ENCODE results near the gene PRPS1L1.

PRPS1L1 gene

DNA sequence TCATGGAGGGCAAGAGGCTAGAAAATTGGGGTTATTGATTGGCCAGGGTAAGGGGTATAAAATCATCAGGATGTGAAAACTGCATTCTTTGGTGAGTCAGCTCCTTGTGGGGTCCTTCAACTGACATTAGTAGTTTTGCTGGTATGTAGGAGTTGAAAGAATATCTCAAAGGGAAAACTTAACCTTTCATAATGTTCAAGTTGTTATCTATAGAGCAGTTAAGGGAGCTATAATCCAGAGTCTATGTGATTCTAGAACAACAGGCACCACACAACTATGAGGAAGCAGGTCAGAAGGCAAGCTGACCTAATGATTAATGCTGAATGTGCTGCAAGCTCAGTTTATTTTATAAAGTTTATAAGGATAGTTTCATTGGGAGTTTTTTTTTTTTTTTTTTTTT is 13.7 kb downstream of the PRPS1L1 start:
- no peak for DNase-seq (ENCODE audit: low read depth)

DNA sequence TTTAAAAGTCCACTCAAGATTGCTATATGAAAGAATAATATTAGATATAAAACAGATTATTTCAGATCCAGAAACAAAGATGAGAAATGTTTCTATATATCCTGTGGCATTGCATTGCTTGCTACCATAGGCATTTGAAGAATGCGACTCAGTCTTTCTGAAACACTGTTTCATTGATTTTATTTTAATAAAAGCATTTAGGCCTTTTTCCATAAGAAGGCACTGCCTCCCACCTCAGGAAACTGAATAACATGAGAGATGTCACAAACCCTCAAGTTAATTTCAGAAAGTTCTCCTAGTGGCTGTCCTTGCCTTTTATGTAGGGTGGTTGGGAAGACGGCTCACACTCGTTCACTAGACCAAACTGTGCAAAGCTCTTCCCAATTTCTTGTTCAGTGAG is 23.3 kb downstream of the PRPS1L1 start:
- DNase-seq (ENCODE audit: low read depth) = no peak

DNA sequence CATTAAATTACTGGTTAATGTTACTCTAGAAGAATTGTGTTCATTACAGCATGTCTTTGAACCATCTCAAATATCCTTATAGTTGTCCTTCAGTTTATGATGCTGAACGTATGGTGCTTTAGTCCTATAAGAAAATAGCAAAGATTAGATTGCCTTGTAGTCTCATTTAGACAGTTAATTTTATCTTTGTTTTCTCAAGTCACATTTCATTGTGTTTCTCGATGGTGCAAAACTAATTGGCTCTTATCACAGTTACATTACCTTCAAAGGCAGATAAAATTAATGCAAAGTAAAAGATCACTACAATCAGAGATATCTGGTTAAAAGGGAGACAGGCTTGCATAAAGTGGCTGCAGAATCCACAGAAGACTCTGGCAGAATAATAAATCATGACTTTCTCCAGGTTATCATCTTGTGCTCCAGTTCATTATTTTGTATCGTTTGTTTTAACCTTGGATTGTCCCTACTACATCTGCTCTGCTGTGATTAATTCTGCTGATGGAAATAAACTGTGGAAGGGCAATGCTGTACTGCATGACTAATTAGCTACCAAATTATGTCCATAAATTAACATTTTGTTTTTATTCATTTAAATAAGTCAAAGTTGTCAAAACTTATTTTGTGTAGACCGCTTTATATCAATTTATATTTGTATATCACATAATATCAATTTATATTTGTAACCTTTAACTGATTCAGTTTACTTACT is 24.2 kb downstream of the PRPS1L1 start:
- DNase-seq (ENCODE audit: low read depth) = no peak

DNA sequence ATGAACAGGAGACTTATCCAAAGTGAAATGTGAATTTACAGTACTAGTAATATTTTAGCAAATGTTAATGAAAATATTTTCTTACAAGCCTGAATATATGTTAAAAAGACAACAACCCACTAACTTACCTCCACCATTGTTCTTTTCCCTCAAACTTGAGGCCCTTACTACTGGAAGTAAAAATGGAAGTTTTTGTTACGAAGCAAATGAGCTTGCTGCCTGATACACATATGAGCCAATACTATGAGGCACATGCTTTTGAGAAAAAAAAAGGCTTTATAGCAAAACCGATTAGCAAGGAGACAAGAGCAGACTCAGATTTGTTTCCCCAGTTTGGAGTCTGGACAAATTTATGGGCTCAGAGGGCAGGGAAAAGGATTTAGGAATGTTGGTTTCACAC is 29.0 kb downstream of the PRPS1L1 start:
- DNase-seq (ENCODE audit: low read depth) = no peak

DNA sequence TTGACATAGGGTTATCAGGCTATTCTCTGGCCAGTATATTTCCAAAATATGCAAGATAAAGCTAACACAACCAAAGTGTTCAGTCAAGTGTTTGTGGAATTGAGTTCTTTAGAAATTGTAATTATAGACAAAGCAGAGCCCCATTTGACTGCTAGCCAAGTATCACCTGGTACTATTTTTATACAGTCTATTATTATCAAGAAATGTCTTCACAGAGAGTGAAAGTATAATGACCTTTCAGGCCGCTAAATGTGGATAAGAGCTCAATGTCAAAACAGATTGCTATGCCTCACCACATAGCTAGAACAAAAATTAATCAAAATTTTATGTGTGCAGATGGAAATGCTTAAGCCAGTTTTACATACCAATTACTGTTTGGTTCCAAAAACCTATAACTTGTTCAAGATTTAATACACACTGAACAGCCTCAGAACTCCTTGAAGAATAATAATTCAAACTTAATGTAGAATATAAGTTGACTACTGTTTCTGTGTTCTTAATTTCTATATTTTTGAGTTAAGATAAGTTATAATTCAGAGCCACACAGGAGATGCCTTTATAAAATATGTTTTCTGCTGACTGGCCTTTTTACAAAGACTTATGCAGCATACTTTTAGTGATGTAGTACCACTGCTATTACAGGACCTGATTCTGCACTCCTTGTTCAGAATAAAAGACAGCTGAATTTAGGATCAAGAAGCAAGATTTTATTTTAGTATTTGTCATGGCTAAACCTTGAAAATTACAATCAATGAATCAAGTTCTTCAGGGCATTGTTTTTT is 31.0 kb downstream of the PRPS1L1 start:
- no peak for DNase-seq (ENCODE audit: low read depth)

DNA sequence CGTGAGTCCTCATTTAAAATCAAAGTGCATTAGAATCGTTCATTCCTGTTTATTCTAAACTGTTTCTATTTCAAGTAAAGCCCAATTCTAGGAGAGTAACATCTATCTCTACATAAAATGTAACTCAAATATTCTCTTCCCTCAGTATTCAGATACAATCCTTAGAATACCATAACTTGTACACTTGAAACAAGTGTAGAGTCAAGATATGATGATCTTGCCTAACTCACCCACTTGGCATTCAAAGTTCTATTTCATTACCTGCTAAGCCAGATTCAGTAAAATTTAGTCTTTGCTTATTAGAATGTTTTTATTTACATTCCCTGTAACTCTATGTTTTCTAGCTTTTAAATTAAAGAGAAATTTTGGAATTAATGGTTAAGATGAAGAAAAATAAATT is 31.6 kb downstream of the PRPS1L1 start:
- no peak for DNase-seq (ENCODE audit: low read depth)

DNA sequence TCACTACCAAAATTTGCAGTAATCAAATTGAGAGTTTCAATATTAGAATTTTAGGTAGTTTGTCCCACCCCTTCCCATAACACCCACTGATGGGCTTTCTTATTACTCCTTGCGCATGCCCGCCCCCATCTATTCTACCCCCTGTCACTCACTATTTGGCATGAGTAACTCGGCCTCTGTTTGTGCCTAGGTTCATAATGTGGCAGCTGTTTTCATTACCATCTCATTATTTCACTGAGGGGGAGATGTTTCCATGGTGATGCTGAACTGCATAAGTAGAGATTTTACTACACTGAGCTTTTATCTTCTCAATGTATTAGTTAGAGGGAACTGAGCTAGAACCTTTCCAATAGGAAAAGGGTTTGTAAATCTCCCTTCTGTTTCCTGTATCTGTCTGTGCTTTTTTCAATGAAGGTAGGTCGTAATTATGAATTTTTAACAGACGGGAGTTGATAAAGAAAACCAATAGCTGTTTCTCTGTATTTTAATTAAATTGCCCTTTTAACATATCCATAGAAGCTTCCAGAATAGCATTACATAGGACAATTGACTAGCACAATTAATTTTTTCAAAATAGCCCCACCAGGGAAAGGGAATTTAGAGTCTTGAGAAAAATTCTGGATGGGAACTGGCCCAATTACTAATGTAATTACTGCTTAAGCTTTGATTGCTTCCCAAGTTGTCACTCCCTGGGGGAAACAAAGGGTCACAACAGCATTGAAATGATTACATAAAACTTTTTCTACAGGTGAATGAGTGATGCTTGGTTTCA is 33.4 kb downstream of the PRPS1L1 start:
- DNase-seq (ENCODE audit: low read depth) = no peak

DNA sequence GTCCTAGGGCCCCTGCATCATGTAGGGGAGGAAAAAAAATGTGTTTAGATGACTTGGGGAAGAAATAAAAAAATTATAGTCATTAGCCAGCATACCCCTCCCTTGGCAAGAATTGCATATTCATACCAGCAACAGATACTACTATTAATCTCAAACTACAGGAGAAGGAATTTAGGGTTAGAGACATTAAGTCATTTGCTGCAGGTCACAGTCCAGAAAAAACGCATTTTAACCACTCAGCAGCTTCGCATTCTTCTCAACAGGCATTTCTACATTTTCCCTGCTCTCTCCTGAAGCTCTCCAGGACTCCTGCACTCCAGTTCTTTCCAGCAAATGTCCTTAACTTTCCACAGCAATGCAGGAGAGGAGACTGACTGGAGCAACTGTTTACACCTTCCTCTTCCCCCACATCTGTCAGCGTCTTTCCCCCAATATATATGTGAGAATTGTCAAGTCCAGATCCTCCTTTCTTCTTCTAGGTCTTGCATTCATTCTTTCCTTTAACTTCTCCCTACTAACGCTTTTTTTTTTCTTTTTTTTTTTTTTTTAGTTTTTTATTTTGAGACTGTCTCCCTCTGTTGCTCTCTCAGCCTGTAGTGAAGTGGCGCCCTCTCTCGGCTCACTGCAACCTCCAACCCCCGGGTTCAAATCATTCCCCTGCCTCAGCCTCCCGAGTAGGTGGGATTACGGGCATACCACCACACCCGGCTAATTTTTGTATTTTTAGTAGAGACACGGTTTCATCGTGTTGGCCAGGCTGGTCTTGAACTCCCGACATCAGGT is 35.6 kb downstream of the PRPS1L1 start:
- no peak for DNase-seq (ENCODE audit: low read depth)

DNA sequence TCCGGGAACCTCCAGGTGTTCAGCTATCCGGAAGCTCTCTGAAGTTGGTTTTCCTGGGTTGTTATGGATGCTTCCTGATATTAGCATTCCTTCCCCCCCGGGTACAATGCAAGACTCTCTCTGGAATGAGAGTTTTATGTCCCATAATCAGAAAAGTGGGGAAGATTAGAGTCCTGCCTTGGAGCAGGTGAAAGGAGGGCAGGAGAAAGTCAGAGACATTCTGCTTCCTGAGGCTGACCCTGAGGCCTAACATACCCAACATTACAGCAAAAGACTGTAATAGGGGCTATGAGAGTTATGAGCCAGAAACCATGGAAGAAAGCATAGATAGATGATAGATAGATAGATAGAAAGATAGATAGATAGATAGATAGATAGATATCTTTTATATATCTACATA is 36.9 kb downstream of the PRPS1L1 start:
- no peak for DNase-seq (ENCODE audit: low read depth)

DNA sequence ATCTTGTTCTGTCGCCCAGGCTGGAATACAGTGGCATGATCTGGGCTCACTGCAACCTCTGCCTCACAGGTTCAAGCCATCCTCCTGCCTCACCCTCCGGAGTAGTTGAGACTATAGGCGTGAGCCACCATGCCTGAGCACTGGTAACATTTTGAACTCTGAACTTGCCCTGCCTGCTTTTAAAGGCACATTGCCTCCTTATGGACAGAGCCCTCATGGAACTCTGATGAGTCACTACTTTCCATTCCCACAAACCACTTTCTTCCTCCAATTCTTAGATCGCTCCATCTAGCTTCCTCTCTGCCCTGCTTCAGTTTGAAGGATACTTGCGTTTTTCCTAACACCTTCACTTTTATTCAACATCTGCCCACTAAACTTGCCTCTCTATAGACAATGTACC is 38.1 kb downstream of the PRPS1L1 start:
- no peak for DNase-seq (ENCODE audit: low read depth)

DNA sequence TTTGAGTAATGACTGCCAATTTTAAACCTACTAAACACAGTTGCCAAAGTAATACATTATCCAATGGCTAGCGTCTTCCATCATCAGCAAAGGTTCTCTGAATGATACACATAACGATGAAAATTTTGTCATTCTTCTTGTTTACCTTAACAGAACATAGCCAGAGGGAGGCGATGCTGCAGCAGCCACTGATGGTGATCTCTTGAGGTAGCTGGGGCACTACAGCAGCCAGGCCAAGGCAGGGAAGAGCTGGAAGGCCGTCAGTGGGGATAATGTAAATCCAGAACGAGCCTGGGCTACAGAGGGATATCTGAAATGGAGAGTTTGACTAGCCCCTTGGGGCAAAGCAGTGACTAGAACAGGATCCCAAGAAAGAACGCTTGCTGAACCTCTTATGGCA is 38.8 kb downstream of the PRPS1L1 start:
- no peak for DNase-seq (ENCODE audit: low read depth)

DNA sequence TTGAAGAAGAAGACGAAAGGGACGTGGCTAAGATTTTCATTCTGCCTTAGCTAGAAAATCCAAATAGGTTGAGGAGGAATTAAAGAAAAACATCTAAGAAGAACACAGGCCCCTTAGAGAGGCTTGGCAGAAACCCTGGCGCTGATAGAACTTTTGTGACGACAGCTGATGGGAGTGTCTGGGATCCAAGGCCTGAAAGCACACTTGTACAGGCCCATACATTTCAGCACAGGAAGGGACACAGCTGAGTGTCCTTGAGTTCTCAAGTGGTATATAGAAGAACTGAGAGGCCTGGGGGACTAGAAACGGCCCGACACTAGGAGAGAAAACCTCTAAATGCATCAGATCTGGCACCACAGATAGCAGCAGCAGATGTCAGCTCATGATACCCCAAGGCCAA is 39.5 kb downstream of the PRPS1L1 start:
- DNase-seq (ENCODE audit: low read depth) = no peak

DNA sequence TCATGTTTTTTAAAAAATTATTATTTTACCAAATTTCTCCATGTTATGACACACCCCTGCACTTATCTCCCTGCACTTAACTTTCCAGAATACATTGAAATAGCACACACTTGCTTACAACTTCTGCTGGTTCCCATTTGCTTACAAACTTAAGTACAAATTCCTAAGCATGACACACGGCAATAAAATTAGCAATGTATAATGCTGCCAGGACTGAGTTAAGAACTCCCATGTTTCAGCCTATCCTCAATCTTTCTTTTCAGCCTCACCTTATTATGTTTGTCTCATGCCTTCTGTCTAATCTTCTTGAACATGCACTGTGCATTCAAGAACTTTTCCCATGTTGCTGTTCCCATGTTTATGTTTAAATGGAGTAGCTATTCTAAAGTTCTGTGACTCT is 40.8 kb downstream of the PRPS1L1 start:
- DNase-seq (ENCODE audit: low read depth) = no peak

DNA sequence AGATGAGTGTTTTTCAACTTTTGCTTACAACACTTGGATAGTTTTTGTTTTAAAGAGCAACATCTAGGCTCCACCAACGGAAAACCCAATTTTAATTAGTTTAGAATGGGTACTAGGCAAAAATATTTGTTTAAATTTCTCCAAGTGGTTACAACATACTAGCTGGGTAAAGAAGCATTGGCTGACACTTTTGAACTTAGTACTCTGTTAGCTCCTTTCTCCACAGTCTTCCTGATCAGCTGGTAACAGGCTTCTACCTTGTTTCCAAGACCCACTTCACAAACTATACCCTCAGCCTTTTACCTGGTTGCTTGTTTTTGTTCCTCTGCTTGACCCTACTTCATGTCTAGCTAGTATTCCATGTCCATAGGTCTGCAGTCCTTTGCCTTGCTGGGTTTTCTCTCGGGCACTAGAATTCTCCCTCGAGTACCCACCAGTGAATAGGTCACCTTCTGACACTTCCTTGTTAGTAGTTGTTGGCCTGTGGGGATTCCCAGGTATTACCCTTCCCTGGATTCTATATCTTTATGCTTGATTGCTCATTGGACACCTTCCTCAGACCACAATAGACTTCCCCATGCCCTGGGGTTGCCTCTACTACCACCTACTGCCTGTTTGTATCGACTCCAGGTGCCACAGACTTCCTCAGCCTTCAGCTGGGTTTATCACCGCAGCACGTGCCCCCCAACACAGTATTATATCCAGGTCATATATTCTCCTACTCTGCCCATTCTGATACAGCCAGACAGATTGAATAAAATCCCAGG is 42.0 kb downstream of the PRPS1L1 start:
- DNase-seq (ENCODE audit: low read depth) = no peak

DNA sequence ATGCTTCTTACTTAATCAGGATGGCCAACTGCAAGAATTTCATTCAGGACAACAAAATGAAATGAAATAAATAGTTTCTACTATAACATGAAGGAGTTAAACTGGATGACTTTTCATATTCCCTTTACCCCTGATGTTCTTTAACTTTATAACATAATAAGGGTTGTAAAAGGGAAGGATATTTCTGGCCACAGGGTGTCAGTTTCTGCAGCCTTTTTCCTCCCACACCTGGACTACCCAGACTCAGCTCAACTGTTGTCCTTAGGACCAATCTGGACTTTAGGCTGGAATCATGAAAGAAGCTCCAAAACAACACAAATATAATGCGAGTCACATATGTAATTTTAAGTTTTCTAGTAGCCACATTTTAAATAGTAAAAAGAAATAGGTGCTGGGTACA is 43.4 kb downstream of the PRPS1L1 start:
- no peak for DNase-seq (ENCODE audit: low read depth)

DNA sequence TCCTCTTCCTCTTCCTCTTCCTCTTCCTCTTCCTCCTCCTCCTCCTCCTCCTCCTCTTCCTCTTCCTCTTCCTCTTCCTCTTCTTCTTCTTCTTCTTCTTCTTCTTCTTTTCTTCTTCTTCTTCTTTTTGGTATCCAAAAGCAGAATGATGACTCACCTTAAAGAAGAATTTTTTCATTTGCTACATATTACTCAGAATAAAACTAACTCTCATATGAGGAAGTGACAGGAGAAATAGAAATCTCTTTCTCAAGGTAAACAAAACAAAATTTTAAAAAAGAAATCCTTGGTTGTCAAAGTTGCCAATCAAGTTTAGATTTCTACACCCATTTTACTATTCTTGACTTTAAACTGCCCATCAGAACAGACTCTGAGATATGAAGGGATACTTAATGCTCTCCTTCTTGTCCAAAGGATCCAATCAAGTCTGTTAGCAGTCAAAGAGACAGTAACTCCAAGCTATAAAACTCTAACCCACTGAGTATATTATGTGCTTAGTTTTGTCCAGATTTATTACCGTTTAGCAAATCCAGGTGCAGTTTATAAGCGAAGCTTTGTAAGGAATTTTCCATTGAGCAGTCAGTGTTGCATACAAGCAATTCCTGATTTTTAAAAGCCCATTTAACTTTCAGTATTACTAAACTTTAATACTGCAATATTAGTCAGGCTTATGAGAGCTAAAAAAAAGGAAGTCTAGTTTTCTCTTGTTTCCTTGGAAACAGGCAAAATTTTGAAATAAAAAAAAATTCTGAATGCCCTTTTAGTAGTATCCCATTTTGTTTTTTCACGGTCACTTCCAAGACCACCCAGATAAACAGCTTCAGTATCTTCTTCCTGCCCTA is 44.2 kb downstream of the PRPS1L1 start:
- DNase-seq (ENCODE audit: low read depth) = no peak

DNA sequence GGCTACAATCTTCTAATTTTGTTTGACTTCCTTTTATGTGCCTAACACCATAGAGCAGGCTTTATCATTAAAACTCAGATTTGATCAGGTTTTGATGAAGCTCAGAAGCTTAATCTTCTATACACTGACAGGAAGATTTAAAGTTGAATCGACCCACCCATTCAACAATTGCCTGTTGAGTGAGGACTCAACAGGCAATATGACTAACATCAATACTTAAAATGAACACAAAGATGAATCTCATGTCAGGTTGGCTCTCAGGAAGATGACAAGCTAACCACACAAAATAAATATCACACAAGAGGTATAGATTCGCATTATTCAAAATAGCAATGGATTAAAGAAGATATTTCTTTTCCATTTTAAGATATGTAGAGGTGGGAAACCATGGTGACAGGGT is 50.7 kb downstream of the PRPS1L1 start:
- no peak for DNase-seq (ENCODE audit: low read depth)
